GM21786 (cell line): ENCODE data around the gene ASPM.

Experiments used
- ATAC-seq: cut with Tn5 transposase; IDR thresholded peaks from one replicate; pipeline ENCODE4 v1.9.1; 2021; ENCODE audit not compliant: unreplicated experiment

The ASPM gene, protein sequence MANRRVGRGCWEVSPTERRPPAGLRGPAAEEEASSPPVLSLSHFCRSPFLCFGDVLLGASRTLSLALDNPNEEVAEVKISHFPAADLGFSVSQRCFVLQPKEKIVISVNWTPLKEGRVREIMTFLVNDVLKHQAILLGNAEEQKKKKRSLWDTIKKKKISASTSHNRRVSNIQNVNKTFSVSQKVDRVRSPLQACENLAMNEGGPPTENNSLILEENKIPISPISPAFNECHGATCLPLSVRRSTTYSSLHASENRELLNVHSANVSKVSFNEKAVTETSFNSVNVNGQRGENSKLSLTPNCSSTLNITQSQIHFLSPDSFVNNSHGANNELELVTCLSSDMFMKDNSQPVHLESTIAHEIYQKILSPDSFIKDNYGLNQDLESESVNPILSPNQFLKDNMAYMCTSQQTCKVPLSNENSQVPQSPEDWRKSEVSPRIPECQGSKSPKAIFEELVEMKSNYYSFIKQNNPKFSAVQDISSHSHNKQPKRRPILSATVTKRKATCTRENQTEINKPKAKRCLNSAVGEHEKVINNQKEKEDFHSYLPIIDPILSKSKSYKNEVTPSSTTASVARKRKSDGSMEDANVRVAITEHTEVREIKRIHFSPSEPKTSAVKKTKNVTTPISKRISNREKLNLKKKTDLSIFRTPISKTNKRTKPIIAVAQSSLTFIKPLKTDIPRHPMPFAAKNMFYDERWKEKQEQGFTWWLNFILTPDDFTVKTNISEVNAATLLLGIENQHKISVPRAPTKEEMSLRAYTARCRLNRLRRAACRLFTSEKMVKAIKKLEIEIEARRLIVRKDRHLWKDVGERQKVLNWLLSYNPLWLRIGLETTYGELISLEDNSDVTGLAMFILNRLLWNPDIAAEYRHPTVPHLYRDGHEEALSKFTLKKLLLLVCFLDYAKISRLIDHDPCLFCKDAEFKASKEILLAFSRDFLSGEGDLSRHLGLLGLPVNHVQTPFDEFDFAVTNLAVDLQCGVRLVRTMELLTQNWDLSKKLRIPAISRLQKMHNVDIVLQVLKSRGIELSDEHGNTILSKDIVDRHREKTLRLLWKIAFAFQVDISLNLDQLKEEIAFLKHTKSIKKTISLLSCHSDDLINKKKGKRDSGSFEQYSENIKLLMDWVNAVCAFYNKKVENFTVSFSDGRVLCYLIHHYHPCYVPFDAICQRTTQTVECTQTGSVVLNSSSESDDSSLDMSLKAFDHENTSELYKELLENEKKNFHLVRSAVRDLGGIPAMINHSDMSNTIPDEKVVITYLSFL (N-terminal part only)

DNA sequence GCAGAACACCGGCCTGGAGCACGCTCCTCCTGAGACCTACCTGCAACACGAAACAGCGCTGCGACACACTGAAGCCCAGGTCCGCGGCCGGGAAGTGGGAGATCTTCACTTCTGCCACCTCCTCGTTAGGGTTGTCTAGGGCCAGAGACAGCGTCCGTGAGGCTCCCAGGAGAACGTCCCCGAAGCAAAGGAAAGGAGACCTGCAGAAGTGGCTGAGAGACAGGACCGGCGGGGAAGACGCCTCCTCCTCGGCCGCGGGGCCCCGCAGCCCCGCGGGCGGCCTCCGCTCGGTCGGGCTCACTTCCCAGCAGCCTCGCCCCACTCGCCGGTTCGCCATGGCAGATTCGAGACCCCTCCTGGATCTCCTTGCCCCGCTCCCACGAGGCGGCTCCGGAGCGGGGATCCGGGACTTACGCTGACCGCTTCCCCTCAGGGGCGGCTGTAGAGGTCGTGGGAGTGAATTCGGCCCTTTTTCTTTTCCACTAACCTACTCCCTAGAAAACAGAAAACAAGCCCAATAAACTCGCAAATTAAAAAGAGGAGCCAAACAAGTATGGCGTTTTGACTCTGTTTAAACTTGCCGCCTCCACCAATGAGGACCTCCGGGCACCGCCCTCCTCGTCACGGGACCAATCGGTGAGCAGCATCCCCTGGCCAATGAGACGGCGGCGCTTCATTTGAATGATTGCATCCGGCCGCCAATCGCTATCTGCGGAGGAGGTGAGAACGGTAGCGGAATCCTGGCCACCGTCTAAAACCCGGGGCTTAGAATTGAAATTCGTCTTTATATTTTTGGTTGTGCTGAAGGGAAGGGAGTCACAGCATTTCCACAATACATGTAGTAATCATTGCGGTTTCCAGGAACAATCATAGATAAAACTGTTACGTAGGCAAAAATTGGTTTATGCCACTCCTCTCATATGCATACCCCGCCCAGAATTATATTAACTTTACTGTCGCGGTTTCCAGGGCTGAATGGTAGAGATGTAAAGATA, at the start of gene ASPM:
TSS of gene ASPM (minus strand) at position 569 of the 995 bp plus-strand sequence. CDS start at position 337, 232 bp downstream.
- ATAC-seq: peak; percentile 99

DNA sequence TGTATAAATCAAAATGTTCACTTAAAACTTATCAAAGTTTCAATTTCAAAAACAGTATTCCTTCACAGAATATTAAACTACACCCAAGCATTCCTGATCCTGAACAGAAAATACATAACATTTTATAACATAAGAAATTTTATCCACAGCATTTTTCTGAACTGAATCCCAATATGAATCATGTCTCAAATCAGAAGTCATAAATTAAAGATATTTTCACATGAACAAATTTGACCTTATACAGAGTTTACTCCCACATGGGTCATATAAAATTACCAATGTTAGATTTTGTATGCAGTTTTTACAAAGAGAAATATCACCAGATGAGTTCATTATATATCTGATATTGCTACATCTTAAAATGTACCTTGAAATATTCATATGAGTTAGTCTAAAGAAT, 48.6 kb upstream of the ASPM start:
- ATAC-seq: no peak

DNA sequence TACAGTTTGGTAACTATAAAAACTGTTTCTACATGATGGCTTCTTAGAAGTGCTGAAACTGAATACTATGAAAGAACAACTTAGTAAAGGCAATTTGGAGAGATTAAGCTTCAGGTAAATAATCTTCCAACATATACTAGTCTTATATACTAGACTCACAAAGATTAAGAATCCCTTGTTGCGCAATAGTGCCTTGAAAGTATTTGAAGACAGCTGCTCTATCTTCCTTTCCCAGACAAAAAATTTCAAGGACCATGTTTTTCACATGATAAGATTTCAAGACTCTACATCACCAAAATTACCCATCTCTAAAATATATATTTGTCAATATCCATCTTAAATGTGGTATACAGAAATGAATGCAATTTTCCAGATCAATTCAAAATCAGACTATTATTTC, 37.7 kb upstream of the ASPM start:
- no peak for ATAC-seq

DNA sequence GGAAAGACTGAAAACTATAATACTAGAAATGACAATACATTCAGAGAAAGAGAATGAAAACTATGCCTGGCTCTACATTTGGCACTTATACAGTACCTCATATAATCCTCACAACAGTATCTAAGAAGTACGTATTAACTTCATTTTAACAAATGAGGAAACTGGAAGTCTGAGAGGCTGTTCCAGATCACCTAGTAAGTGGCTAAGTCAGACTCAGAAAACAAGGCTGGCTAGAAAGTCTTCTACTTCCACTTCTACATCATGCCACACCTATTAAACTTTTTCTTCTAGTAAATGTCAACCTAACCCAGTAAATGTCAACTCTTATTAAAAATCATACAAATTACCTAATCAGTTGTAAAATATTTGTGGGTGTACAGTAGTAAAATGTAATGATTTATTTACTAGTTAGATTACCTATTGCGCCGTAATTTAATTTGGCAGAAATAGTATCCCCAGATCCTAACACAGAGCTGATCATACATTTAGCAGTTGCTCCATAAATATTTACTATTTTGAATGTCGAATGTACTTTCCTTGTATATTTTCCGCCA, 36.8 kb upstream of the ASPM start:
- no peak for ATAC-seq

DNA sequence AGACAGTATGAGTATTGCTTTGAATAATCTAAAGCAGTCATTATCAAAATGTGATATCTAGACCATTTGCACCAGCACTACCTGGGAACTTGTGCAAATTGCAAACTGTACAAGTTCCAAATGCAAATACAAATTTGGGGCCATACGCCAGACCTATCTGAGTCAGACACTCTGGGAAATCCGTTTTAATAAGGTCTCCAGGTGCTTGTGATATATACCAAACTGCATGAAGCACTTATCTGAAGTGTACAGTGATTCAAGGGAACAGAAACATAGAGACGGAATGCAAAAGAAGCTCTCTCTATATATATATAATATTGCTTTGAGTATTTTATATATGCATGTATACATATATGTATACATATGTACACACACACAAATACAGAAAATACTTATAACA, 36.2 kb upstream of the ASPM start:
- no peak for ATAC-seq

DNA sequence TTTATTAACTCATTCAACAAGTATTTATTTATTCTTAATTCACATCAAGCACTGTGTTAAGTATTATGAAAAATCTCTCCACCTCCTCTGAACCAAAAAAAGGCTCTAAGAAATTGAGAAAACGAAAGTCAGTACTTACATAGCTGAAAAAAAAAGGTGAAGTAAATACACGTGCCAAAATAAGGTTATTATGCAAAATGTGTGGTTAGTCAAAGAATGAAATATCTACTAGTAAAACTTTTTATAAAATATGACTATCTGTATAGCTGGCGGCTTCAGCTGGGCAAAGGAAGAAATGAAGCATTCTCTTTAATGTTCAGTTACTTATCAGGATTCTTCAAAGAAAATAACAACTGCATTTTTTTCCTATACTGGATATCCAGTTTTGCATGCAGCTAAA, 35.5 kb upstream of the ASPM start:
- peak; percentile 63 for ATAC-seq

DNA sequence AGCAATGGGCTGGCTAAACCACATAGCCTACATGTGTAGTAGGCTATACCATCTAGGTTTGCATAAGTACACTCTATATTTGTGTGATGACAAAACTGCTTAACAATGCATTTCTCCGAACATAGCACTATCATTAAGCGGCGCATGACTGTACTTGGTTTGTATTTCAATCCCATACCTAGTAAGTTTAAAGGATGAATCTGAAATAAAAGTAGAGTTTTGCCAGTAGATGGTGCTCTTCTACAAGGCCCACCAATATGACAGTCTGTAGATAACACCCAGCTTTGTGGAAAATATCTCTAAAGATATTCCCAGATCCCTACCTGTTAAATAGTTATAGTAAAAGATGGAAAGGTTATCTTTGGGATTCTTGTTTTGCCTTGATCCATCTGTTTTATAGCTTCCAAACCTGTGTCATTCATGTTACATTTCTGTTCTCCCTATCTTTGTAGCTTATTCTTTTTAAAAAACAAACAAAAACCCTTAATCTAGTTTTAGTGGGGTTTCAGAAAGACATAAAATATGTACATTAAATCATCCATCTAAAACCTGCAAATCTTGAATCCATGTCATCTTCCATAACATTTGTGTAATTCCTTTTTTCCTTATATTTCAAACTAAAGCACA, 33.9 kb upstream of the ASPM start:
- peak; percentile 50 for ATAC-seq

DNA sequence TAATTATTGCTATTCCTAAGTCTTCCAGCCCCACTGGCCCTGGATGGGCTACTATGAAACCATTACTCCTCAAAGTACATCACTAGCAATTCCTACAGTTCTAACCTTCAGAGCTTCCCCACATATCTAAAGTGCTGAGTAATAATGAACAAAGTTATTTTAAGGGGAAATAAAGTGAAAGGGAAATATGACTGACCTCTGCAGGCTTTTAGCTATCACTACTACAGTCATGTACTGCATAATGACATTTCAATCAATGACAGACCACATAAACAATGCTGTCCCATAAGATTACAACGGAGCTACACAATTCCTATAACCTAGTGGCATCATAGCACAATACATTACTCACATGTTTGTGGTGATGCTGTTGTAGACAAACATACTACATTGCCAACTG, 32.5 kb upstream of the ASPM start:
- peak; percentile 54 for ATAC-seq

DNA sequence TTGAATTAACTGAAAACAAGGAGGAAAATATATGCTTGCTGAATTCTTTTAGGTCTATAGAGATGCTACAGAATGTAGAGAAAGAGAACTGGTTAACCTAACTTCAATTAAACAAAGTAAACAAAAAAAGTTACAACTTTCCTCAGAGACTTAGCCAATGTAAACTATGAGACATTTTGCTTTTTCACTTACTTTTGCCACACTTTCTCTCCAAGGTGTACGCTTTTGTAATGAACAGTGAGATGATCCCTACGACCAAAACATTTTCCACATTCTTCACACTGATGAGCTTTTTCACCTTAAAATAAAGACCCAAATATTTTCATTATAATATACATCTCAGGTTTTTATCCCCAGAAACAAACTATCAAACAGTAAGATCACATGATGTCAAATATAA, 28.3 kb upstream of the ASPM start:
- no peak for ATAC-seq

DNA sequence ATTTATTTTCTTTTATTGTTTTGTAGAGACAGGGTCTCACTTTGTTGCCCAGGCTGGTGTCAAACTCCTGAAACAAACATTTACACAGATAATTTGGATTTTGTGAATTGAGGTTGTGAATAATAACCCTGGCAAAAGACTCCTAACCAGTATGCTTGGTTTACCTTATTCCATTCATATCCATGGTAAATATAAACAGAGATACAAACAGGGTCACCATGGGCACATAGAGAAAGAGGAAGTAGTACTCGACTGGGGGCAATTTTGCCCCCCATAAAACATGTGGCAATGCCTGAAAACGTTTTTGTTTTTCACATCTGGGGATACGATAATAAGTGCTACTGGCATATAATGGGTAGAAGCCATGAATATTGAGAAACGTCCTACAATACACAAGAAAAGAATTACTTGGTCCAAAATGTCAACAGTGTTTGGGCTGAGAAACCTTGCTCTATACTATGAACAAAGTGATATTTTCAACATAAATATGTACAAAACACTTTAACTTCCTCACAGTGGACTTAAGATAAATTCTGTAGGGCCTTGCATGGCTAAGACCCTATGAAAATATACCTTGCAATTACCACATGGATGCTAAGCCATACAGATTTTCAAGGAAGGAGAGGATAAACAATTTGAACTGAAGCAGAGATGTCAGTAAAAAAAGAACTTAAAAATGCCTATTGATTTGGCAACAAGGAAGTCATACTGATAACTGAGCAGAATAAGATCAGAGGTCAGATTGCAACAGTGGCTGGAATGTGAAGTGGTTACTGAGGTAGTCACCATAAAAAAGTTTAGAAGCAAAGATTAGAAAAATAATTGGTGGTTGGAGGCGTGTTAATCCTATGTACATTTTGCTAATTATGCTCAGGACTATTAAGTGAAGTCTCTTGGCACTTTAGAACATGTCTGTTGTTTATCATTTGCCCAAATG, 27.4 kb upstream of the ASPM start:
- no peak for ATAC-seq

DNA sequence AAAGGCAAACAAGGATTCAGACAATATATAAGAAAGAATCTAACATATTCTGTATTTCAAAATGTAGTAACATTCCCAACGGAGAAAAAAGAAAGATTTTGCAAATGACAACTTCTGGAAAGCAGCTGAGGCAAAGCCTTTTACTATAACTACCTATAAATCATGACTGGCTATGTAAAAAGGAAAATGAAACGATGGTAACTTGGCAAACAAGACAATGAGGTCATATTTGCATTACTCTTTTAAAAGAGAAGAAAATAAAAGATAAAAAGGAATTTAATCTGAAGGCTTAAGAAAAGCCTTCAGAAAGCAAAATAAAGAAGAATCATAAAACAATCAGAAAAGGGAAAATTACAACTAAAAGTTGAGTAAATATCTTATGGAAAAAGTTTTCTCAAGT, 25.1 kb upstream of the ASPM start:
- no peak for ATAC-seq

DNA sequence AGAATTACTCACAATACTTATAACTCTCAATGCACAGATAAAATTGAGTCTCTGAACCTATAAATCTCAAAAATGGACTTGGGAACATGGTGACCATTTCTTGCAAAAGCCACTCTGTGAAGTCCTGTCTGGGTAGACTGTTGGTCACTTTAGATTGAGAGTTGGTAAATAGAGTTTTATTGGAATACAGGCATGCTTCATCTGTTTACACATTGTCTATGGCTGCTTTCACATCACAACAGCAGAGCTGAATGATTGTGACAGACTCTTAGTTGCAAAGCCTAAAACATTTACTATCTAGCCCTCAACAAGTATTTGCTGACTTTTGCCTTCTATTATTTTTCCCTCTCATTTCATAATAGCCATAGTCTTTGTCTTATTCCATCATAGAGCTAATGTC, 24.1 kb upstream of the ASPM start:
- ATAC-seq: no peak

DNA sequence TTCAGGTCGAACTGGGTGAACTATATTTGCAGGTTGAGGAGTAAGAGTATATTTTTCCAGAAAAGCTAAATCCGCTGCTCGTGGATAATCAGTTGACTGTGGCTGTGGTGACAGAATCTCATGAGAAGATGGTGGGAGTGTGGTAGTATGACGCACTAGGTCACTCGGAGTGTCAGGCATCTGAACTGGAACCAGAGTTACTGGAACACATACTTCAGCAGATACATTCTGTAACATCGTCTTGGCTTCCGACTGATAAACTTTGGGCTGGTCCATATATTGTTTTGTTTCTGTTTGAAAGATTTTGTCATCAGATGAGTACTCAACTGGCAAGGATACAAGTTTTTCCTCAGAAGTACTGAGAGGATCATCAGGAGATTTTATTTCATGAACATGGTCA, 13.0 kb upstream of the ASPM start:
- ATAC-seq: no peak

DNA sequence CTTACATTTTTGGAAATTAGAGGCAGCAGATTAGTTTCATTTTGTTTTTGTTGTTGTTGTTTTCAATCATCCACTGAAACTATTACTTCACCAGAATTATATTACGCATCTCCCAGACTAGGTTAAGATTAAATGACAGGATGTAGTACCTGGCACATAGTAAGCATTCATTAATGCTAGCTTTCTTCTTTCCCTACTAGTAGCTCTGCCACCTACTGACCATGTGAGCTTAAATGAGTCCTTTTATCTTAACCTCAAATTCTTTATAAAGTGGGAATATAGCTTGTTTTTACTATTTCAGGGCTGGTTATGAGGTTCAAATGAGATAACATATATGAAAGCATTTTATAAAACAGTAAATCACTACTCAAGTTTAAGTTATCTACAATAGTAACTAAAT, 10.2 kb upstream of the ASPM start:
- ATAC-seq: no peak

DNA sequence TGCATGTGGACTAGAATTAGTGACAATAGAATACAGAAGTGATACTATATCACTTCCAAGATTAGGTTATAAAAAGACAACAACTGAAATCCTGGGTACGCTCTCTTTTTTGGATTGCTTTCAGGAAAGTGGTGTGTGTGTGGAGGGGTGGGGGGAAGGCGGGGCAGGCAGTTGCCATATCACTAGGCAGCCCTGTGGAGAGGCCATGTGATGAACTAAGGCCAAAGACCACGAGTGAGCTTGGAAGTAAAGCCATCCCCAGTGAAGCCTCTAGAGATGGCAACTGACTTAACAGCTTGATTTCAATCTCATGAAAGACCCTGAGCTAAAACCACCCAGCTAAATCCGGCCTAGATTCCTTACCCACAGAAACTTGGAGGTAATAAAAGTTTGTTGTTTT, 6.2 kb upstream of the ASPM start:
- no peak for ATAC-seq

DNA sequence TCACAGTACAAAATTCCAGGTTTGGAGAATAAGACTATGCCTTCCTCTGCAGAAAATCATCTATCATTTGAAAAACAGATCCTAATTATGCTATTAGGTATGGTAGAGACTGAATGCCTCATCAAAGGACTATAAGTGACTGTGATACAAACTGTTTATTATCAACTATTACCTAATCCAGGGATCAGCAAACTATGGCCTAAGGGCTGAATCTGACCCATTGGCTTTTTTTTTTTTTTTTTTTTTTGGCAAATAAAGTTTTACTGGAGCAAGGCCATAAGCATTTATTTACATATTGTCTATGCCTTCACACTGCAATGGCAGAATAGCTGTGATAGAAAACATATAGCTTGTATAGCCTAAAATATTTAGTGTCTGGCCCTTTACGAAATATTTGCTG, 4.7 kb upstream of the ASPM start:
- no peak for ATAC-seq

DNA sequence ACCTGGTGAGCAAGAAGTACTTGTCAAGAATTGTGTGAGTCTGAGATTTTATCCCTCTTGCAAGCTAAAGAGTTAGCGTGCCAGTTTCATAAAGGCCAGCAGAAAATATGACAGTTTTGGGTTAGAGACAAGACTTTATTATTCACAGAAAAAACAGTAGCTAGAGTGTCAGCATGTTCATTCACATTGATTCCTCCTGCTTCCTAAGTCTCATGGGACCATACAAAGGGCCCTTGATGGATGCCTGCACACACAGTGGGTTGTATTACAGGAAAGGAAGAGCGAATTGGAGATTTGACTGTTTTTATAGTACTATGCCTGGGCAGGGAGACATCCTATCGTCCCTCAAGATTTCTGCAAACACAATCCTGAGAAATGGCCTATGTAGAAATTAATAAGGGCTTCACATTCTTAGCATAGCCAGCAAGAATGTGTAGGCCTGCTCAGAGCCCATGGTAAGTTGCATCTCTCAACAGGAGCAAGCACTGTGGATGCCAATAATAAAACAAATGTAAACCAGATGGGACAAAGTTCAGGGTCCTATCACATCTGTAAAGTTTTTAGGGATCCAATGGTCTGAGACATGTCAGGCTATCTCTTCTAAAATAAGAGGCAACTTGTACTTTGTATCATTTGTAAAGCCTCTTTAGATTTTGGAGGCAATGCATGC, 4.0 kb upstream of the ASPM start:
- no peak for ATAC-seq

DNA sequence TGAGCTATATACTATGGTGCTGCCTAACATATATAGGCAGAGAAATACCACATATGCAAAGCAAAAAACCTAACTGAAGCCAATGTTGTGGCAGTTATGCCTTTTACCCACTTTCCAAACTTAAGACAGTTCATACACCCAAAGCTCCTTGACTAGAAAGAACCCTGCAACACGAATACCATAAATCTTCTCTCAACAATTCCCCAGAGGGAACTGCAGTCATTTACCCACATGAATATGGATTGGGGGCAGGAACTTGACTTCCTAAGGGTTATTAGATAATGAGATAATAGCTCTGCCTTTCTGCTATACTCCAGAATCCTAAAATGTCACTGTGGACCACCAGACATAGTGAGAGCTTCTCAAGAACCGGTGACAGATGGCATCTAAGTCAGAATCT, 2.9 kb upstream of the ASPM start:
- no peak for ATAC-seq
